ENCODE data around the gene SLC26A3.

The SLC26A3 gene

DNA sequence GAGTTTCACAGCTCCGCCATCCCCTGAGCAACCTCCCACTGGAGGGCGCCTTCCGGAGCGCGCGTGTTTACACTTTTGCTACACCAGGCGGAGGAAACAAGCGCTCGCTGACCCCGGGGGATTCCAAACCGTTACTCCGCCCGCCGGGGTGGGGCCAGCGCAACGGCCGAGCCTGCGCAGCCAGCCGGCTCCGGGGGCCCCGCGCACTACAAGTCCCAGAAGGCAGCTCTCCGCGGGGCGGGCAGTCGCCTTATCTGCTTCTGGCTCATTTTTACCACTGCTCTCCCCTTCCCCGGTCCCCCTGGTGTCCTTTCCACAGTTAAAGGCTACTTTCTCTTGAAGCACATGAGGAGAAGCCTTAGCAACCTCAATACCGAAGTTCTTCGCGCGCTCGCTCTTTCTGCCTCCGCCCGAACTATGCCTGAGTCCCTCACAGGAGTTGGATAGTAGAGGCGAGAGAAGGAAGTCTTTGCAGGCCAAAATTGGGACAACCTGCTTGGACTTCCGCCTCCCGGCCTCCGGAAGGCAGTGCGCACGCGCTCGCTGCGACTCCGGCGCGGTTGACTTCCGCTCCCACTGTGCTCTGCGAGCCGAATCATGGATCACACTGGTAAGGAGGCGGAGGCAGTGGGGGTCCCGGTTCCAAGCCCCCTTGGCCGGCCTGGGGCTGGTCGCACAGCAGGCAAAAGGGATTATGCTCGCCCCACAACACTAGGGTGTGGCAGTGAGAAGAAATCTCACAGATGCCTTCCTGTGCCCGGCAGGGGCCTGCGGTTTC lies 59.3 kb downstream of the SLC26A3 start, which contains the start of gene CBLL1:
TSS of gene CBLL1 (plus strand) at position 576 of the 778 bp plus-strand sequence. CDS start at position 598, 22 bp downstream.
- peaks cover 11% of the 10 kb centered on the region; the same call in 1 of the 2 replicates for H3K36me3 ChIP-seq (ENCODE audit: low read length)
- H3K9me2 ChIP-seq (replicated peaks; ENCODE audit: insufficient read depth, low read length), result no peaks in the 10 kb centered on the region
- H4K20me1 ChIP-seq (ENCODE audit: low read depth, low read length), result peaks cover 39% of the 10 kb centered on the region
- H3F3A ChIP-seq (ENCODE audit: insufficient read depth), result peaks cover 16% of the 10 kb centered on the region
- TF ChIP-seq EZH2phosphoT487 (conservative IDR thresholded peaks at IDR 0.05; ENCODE audit: low read length), result no peak
- TF ChIP-seq CTCF (IDR thresholded peaks at IDR 0.05; ENCODE audit: insufficient read depth, low read length, poor library complexity, severe bottlenecking), result peak; percentile 83
- peak within 1 kb of the TSS; percentile 87 for H3K4me2 ChIP-seq (ENCODE audit: low read depth, low read length, poor library complexity, severe bottlenecking)
- H3K4me3 ChIP-seq (ENCODE audit: insufficient read depth, low read length, poor library complexity, severe bottlenecking), result peak within 1 kb of the TSS; percentile 90
- no peaks in the 10 kb centered on the region for H3K9me3 ChIP-seq (ENCODE audit: insufficient read depth, low read length)
- peak within 1 kb of the TSS; percentile 77 for H3K9ac ChIP-seq (ENCODE audit: low read length)
- H3K27ac ChIP-seq (ENCODE audit: low read depth, low read length), result peak within 1 kb of the TSS; percentile 89
- H3K27me3 ChIP-seq (ENCODE audit: low read length), result no peaks in the 10 kb centered on the region
- H3K79me2 ChIP-seq (ENCODE audit: insufficient read depth, low read length), result peaks cover 48% of the 10 kb centered on the region
- peak within 1 kb of the TSS; percentile 80 for H2AFZ ChIP-seq (ENCODE audit: low read depth, low read length, severe bottlenecking)

DNA sequence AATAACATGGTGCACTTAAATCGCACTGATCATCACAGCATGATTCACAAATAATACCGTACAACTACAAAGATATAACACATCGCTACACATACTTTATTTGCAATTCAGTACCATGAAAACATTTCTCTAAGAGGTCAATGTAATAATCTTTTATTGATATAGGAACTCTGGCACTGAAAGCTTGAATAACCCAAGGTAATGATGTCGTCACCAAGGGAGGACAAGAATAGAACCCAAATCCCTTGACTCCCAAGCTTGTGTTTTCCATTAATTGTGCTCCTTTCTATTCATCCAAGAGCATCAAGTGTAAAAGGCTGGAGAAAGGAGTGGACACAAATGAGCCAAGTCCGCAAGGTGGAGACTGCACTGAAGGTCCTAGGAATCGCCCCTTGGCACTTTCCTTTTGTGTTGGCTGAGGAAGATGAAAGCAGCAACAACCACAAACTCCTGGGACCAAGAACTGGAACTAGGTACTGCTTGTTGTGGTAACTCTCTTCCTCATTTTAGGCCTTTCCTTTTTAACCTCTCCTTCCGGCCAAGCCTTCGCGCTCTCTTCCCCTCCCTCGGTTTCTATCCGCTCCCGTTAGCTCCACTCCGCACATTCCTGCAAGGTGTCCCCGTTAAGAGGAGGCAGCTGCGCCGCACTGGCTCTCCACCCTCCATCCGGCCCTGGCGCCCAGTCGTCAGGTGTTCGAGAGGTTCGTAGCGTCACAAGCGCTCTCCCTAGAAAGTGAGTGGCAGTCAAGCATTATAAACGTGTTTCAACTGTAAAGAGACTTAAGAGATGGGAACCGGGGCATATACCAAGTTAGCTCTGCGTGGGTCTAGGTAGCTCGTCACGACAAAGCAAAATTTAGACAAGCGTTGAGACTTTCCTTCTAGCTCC lies 60.1 kb downstream of the SLC26A3 start:
- peaks cover 16% of the 10 kb centered on the region for H3F3A ChIP-seq (ENCODE audit: insufficient read depth)
- H3K9me3 ChIP-seq (ENCODE audit: insufficient read depth, low read length), result no peaks in the 10 kb centered on the region
- peak overlapping the region; percentile 87 for H3K4me2 ChIP-seq (ENCODE audit: low read depth, low read length, poor library complexity, severe bottlenecking)
- peak overlapping the region; percentile 89 for H3K27ac ChIP-seq (ENCODE audit: low read depth, low read length)
- TF ChIP-seq EZH2phosphoT487 (conservative IDR thresholded peaks at IDR 0.05; ENCODE audit: low read length), result no peak
- H3K36me3 ChIP-seq (ENCODE audit: low read length), result peaks cover 5% of the 10 kb centered on the region; the same call in 1 of the 2 replicates
- H3K27me3 ChIP-seq (ENCODE audit: low read length), result no peaks in the 10 kb centered on the region
- peaks cover 30% of the 10 kb centered on the region for H4K20me1 ChIP-seq (ENCODE audit: low read depth, low read length)
- H3K9me2 ChIP-seq (replicated peaks; ENCODE audit: insufficient read depth, low read length), result no peaks in the 10 kb centered on the region
- peaks cover 40% of the 10 kb centered on the region for H3K79me2 ChIP-seq (ENCODE audit: insufficient read depth, low read length)
- H2AFZ ChIP-seq (ENCODE audit: low read depth, low read length, severe bottlenecking), result peak overlapping the region; percentile 80
- H3K9ac ChIP-seq (ENCODE audit: low read length), result peak overlapping the region; percentile 77
- peak overlapping the region; percentile 90 for H3K4me3 ChIP-seq (ENCODE audit: insufficient read depth, low read length, poor library complexity, severe bottlenecking)

DNA sequence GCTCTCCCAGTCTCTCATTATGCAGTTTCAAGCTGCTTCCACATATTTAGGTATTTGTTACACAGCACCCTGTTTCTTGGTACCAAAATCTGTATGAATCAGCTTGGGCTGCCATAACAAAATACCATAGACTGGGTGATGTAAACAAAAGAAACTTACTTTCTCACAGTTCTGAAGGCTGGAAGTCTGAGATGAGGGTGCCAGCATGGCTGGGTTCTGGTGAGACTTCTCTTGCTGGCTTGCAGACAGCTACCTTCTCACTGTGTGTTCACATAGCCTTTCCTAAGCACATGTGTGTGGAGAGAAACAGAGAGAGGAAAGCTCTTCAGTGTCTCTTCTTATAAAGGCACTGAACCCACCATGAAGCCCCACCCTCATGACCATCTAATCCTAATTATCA lies 74.7 kb downstream of the SLC26A3 start:
- Histone ChIP-seq H3K36me3 (ENCODE audit: low read length) (no peaks in the 10 kb centered on the region), H3K27me3 (ENCODE audit: low read length) (no peaks in the 10 kb centered on the region), H3F3A (ENCODE audit: insufficient read depth) (no peaks in the 10 kb centered on the region), H3K9ac (ENCODE audit: low read length) (no peak overlapping the region), H3K79me2 (ENCODE audit: insufficient read depth, low read length) (no peaks in the 10 kb centered on the region), H3K27ac (ENCODE audit: low read depth, low read length) (no peak overlapping the region), H4K20me1 (ENCODE audit: low read depth, low read length) (no peaks in the 10 kb centered on the region), H2AFZ (ENCODE audit: low read depth, low read length, severe bottlenecking) (no peak overlapping the region), H3K4me3 (ENCODE audit: insufficient read depth, low read length, poor library complexity, severe bottlenecking) (no peak overlapping the region), H3K9me3 (ENCODE audit: insufficient read depth, low read length) (no peaks in the 10 kb centered on the region), H3K4me2 (ENCODE audit: low read depth, low read length, poor library complexity, severe bottlenecking) (no peak overlapping the region), H3K9me2 (replicated peaks; ENCODE audit: insufficient read depth, low read length) (no peaks in the 10 kb centered on the region)
- TF ChIP-seq EZH2phosphoT487 (conservative IDR thresholded peaks at IDR 0.05; ENCODE audit: low read length) (no peak), CTCF (IDR thresholded peaks at IDR 0.05; ENCODE audit: insufficient read depth, low read length, poor library complexity, severe bottlenecking) (no peak)
